HFFc6 (cell line): ENCODE data around the gene ZNF205. TPM values are rescaled to one million over a fixed set of nuclear protein-coding genes. Genes with fewer than 3 reads are reported as not detected.
A peak's percentile ranks its signal among the peaks of the same experiment; 100 is the strongest.

Source experiments
- DNase-seq: peaks from one replicate; pipeline ENCODE4 v3.0.0-alpha.2; 2018
- H3K27ac Mint-ChIP-seq: 2 replicates; pipeline ENCODE4 v1.8.0; 2020; ENCODE audit warnings: mild to moderate bottlenecking, mixed read lengths
- H3K27me3 Mint-ChIP-seq: 2 replicates; pipeline ENCODE4 v1.8.0; 2021; ENCODE audit warnings: mild to moderate bottlenecking, moderate library complexity, mixed read lengths; ENCODE audit not compliant: insufficient read depth
- H3K36me3 Mint-ChIP-seq: 2 replicates; pipeline ENCODE4 v1.8.0; 2021; ENCODE audit warnings: low read depth, mixed read lengths
- H3K4me1 Mint-ChIP-seq: 2 replicates; pipeline ENCODE4 v1.8.0; 2020; ENCODE audit warnings: low read depth, mixed read lengths
- H3K4me3 Mint-ChIP-seq: 2 replicates; pipeline ENCODE4 v1.8.0; 2020; ENCODE audit warnings: mild to moderate bottlenecking, moderate library complexity, mixed read lengths
- H3K9me3 Mint-ChIP-seq: 2 replicates; pipeline ENCODE4 v1.8.0; 2020; ENCODE audit warnings: mild to moderate bottlenecking, mixed read lengths
- total RNA-seq, 6 experiments: library from RNA; stranded (reverse); fragmentation: NEBNext Ultra II Directional; extraction: Animal tissue kit (Norgen Biotek cat#: 25700); gene quantifications; 2 replicates in 1 of 6; 3 replicates in 5 of 6; pipeline ENCODE4 v1.2.3, GENCODE V29; 2021
- TF ChIP-seq, protein P1 (sequence below): fragments of 200-600 bp; sonication (generic); IDR thresholded peaks from 2 replicates; pipeline ENCODE4 v1.5.0; 2021; ENCODE audit warnings: antibody characterized with exemption, mild to moderate bottlenecking

The ZNF205 gene
- total RNA-seq, 6 experiments from 2014 or later = 7.6 to 10.2 (median 9.5) TPM

DNA sequence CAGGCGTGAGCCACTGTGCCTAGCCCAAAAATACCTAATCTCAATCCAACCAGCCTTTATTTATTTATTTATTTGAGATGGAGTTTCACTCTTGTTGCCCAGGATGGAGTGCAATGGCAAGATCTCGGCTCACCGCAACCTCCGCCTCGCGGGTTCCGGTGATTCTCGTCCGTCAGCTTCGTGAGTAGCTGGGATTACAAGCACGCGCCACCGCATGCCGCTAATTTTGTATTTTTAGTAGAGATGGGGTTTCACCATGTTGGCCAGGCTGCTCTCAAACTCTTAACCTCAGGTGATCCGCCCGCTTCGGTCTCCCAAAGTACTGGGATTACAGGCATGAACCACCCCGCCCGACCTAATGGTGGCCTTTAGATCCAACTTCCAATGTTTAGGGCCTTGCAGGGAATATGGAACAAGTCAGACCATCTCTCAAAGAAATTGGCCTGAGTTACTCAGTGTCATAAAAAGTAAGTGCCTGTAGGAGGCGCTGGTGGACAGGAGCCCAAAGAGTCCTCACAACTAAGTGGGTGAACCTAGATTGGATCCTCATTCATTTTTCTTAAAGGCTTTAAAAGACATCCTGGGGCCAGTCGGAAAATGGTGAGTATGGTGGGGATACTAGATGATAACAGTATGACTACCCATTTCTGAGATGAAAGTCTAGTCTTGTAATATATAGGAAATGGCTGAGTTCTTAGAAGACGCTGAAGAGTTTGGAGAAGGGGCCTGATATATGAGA is 17.9 kb upstream of the ZNF205 start:
- Mint-ChIP-seq H3K4me1 (peaks cover 6% of the 10 kb centered on the region; the same call in 1 of the 2 replicates), H3K36me3 (no peaks in the 10 kb centered on the region), H3K27me3 (peaks cover 32% of the 10 kb centered on the region), H3K27ac (no peak overlapping the region), H3K9me3 (no peaks in the 10 kb centered on the region), H3K4me3 (no peak overlapping the region)
- TF ChIP-seq, protein P1, sequence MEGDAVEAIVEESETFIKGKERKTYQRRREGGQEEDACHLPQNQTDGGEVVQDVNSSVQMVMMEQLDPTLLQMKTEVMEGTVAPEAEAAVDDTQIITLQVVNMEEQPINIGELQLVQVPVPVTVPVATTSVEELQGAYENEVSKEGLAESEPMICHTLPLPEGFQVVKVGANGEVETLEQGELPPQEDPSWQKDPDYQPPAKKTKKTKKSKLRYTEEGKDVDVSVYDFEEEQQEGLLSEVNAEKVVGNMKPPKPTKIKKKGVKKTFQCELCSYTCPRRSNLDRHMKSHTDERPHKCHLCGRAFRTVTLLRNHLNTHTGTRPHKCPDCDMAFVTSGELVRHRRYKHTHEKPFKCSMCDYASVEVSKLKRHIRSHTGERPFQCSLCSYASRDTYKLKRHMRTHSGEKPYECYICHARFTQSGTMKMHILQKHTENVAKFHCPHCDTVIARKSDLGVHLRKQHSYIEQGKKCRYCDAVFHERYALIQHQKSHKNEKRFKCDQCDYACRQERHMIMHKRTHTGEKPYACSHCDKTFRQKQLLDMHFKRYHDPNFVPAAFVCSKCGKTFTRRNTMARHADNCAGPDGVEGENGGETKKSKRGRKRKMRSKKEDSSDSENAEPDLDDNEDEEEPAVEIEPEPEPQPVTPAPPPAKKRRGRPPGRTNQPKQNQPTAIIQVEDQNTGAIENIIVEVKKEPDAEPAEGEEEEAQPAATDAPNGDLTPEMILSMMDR = peak; percentile 77
- DNase-seq = peak; percentile 20

DNA sequence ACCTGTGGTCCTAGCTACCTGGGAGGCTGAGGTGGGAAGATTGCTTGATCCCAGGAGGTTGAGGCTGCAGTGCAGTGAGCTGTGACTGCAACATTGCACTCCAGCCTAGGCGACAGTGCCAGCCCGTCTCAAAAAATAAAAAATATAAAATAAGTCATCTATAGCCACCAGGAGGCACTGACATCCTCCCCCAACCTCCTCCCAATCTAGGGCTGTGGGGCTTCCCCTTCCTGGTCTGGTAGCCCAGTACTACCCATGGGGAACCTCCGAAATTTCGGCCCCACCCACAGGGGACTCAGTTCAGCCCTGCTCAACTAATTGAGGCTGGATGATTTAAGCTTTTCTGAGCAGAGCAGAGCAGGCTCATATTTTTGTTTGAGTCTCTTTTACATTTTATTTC is 16.5 kb upstream of the ZNF205 start:
- TF ChIP-seq, protein P1 = peak; percentile 57
- peaks cover 16% of the 10 kb centered on the region for H3K4me1 Mint-ChIP-seq
- no peak overlapping the region for H3K27ac Mint-ChIP-seq

DNA sequence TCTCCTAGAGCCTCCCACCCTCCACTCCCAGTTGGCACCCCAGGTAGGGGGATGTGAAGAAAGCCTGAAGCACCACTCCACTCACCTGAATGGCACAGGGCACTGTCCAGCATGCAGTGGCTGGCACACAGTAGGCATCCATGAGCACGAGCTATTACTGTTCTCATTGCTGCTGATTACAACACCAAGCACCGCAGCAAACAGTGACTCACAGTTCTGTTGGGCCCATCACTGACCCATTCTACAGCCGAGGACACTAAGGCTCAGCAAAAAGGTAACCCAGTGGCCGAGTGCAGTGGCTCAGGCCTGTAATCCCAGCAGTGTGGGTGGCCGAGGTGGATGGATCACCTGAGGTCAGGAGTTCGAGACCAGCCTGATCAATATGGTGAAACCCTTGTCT is 16.0 kb upstream of the ZNF205 start:
- H3K9me3 Mint-ChIP-seq = no peaks in the 10 kb centered on the region
- DNase-seq = no peak
- H3K27me3 Mint-ChIP-seq = peaks cover 29% of the 10 kb centered on the region
- TF ChIP-seq, protein P1 = no peak
- no peaks in the 10 kb centered on the region for H3K36me3 Mint-ChIP-seq
- no peak overlapping the region for H3K27ac Mint-ChIP-seq
- H3K4me3 Mint-ChIP-seq = no peak overlapping the region
- peaks cover 21% of the 10 kb centered on the region for H3K4me1 Mint-ChIP-seq

More for the DNA sequence above, 16.5 kb upstream of the ZNF205 start:
- no peaks in the 10 kb centered on the region for H3K9me3 Mint-ChIP-seq
- H3K27me3 Mint-ChIP-seq = peaks cover 34% of the 10 kb centered on the region
- DNase-seq = no peak
- H3K4me3 Mint-ChIP-seq = no peak overlapping the region
- H3K36me3 Mint-ChIP-seq = no peaks in the 10 kb centered on the region

DNA sequence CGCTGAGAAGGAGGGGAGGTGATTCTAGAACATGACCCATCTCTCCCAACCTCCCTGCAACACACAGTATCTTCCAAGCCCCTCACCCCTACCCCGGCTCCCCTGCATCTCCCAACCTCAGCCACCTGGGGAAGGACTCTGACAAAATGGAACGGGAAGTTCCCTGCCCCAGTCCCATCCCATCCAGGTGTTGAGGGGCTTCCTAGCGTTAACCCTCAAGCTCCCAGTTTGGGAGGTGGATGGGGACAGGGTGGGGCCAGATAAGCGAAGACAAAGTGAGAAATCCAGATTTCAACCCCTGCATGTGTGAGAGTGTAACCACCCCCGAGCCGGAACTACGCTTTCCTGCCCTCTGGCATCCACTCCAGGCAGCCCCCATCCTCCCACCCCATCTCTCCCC is 15.1 kb upstream of the ZNF205 start:
- Mint-ChIP-seq H3K36me3 (no peaks in the 10 kb centered on the region), H3K27ac (no peak overlapping the region), H3K4me3 (no peak overlapping the region), H3K27me3 (peaks cover 23% of the 10 kb centered on the region), H3K9me3 (no peaks in the 10 kb centered on the region), H3K4me1 (peaks cover 24% of the 10 kb centered on the region)
- TF ChIP-seq, protein P1 = no peak
- DNase-seq = no peak

DNA sequence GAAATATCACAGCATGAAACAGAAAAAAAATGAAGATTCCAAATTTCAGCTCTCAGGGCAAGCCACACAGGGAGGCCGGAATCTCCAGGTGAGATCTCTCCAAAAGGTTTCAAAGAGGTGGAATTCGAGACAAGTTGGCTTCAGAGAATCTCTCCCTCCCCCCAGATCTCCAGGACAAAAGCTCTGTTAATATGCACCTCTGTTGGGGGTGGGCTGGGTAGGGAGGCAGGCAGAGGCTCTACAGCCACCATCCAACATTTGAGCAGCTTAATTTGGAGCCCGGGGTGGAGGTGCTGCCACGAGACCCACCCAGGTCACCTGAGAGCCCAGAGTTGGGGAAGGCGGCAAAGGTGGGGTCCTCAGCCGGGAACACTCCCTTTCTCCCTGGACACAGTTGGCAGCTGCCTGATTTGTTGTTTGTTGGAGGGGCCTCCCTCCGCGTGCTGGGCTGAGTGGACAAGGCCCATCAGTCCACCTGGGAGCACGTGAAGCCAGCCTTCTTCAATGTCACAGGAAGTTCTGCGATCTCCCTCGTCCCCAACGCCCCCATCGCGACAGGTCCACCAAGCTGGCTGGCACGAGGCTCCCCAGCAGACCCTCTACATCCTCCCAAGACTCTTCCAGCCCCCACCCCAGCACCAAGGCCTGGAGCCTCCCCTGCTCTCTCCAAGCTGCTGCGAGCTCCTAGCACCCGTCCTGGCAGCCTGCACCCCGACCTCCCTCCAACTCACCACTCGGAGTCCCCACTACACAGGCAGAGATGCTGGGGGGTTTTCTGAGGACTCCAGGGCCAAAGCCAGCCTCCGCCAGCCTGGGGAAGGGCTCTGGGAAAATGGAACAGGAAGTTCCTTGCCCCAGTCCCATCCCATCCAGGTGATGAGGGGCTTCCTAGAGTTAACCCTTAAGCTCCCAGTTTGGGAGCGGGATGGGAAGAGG is 13.7 kb upstream of the ZNF205 start, which contains the start of gene ZSCAN10:
TSS of gene ZSCAN10 (minus strand) at position 836 of the 936 bp plus-strand sequence. CDS start 6,357 bp downstream, outside the sequence.
- Mint-ChIP-seq H3K36me3 (no peaks in the 10 kb centered on the region), H3K4me3 (peak within 1 kb of the TSS; percentile 72), H3K27ac (no peak within 1 kb of the TSS), H3K27me3 (peaks cover 18% of the 10 kb centered on the region), H3K4me1 (peaks cover 24% of the 10 kb centered on the region), H3K9me3 (no peaks in the 10 kb centered on the region)
- no peak for DNase-seq
- TF ChIP-seq, protein P1 = no peak
